GM19468 (cell line): ENCODE results near the gene CFAP57.
"Not testable (repeated sequence)": the region's sequence is repeated elsewhere in the genome, so short reads cannot be mapped to it uniquely, and the experiment has no call there.

ENCODE experiments used
- ATAC-seq: cut with Tn5 transposase; IDR thresholded peaks from one replicate; pipeline ENCODE4 v1.9.1; 2021; ENCODE audit warnings: mild to moderate bottlenecking, moderate library complexity, moderate number of reproducible peaks; ENCODE audit not compliant: unreplicated experiment; ENCODE audit errors: extremely low read depth

The CFAP57 gene

GRCh38 chr1:43171876-43172526, at the start of gene CFAP57, which contains the start of gene EBNA1BP2:
Gene CFAP57, plus strand, starts transcription at chr1:43172330. Its CDS starts 424 bp downstream, at chr1:43172754.
Gene EBNA1BP2, minus strand, starts transcription at chr1:43172290. Its CDS starts 172 bp downstream, at chr1:43172118.
- peak; percentile 66 for ATAC-seq

GRCh38 chr1:43123031-43123430, 49.1 kb upstream of the CFAP57 start:
- ATAC-seq: no peak

- ATAC-seq: no peak
Observed at GRCh38 chr1:43128816-43129215, 43.3 kb upstream of the CFAP57 start.

- ATAC-seq: no peak
Observed at GRCh38 chr1:43129426-43129825, 42.7 kb upstream of the CFAP57 start.

- ATAC-seq: no peak
Observed at GRCh38 chr1:43134068-43134467, 38.1 kb upstream of the CFAP57 start.

- ATAC-seq: no peak
Observed at GRCh38 chr1:43134640-43135039, 37.5 kb upstream of the CFAP57 start.

- ATAC-seq: no peak
Observed at GRCh38 chr1:43135857-43136781, 36.0 kb upstream of the CFAP57 start.

- no peak for ATAC-seq
Observed at GRCh38 chr1:43137445-43138052, 34.6 kb upstream of the CFAP57 start.

GRCh38 chr1:43139295-43139694, 32.8 kb upstream of the CFAP57 start:
- ATAC-seq: not testable (repeated sequence)

GRCh38 chr1:43140010-43140409, 32.1 kb upstream of the CFAP57 start:
- no peak for ATAC-seq

- no peak for ATAC-seq
Observed at GRCh38 chr1:43140583-43140982, 31.5 kb upstream of the CFAP57 start.

- ATAC-seq: no peak
Observed at GRCh38 chr1:43143441-43143888, 28.7 kb upstream of the CFAP57 start.

- no peak for ATAC-seq
Observed at GRCh38 chr1:43144237-43144636, 27.9 kb upstream of the CFAP57 start.

- ATAC-seq: no peak
Observed at GRCh38 chr1:43147625-43148327, 24.4 kb upstream of the CFAP57 start.

- no peak for ATAC-seq
Observed at GRCh38 chr1:43149889-43150288, 22.2 kb upstream of the CFAP57 start.

GRCh38 chr1:43152866-43153265, 19.3 kb upstream of the CFAP57 start:
- ATAC-seq: no peak

- no peak for ATAC-seq
Observed at GRCh38 chr1:43153443-43153842, 18.7 kb upstream of the CFAP57 start.

GRCh38 chr1:43156026-43156425, 16.1 kb upstream of the CFAP57 start:
- ATAC-seq: no peak

GRCh38 chr1:43165162-43165561, 7.0 kb upstream of the CFAP57 start:
- no peak for ATAC-seq

- ATAC-seq: no peak
Observed at GRCh38 chr1:43165765-43166164, 6.4 kb upstream of the CFAP57 start.
